ENCODE measurements around the gene GLP1R.

- no peak for TF ChIP-seq POLR2AphosphoS5 (IDR thresholded peaks at IDR 0.05)
- no peak for TF ChIP-seq CTCF (IDR thresholded peaks at IDR 0.05)
- no peak for TF ChIP-seq EP300 (IDR thresholded peaks at IDR 0.05)
- TF ChIP-seq POLR2A (IDR thresholded peaks at IDR 0.05): no peak
These were observed 44.6 kb downstream of the GLP1R start for GRCh38 chr6:39093149-39093708.
